ENCODE measurements around the gene SPTBN1. TPM values are rescaled to one million over a fixed set of nuclear protein-coding genes. Genes with fewer than 3 reads are reported as not detected.

SPTBN1 gene
- total and polyA plus RNA-seq, 2 experiments from 2014 or later: 125 to 435 TPM

GRCh38 chr2:54558188-54559005, 102.3 kb downstream of the SPTBN1 start:
- peak overlapping the region; percentile 34 for H3K4me3 ChIP-seq
- DNase-seq (ENCODE audit: low read depth in 1 of 2, low spot score in 1 of 2): peak; percentile 70 to 77
- TF ChIP-seq CTCF (IDR thresholded peaks at IDR 0.05; ENCODE audit: low read depth, low read length): no peak
- no peaks in the 10 kb centered on the region for H3K36me3 ChIP-seq
- H3K27ac ChIP-seq: peak overlapping the region; percentile 91
- H3K27me3 ChIP-seq: no peaks in the 10 kb centered on the region
- no peaks in the 10 kb centered on the region for H3K9me3 ChIP-seq (ENCODE audit: low read depth)
- H3K4me1 ChIP-seq (ENCODE audit: low read depth): peaks cover 59% of the 10 kb centered on the region

GRCh38 chr2:54559006-54559445, 102.9 kb downstream of the SPTBN1 start:
- DNase-seq (ENCODE audit: low read depth in 1 of 2, low spot score in 1 of 2): no peak

GRCh38 chr2:54559593-54560145, 103.5 kb downstream of the SPTBN1 start:
- Histone ChIP-seq H3K36me3 (no peaks in the 10 kb centered on the region), H3K27ac (peak overlapping the region; percentile 91), H3K9me3 (ENCODE audit: low read depth) (no peaks in the 10 kb centered on the region), H3K4me3 (peak overlapping the region; percentile 34), H3K27me3 (no peaks in the 10 kb centered on the region), H3K4me1 (ENCODE audit: low read depth) (peaks cover 70% of the 10 kb centered on the region)
- no peak for TF ChIP-seq CTCF (IDR thresholded peaks at IDR 0.05; ENCODE audit: low read depth, low read length)
- DNase-seq (ENCODE audit: low read depth in 1 of 2, low spot score in 1 of 2): peak in 1 of 2 donors; percentile 88

More at GRCh38 chr2:54559006-54559445, 102.9 kb downstream of the SPTBN1 start:
- Histone ChIP-seq H3K27me3 (no peaks in the 10 kb centered on the region), H3K4me3 (peak overlapping the region; percentile 34), H3K9me3 (ENCODE audit: low read depth) (no peaks in the 10 kb centered on the region), H3K27ac (peak overlapping the region; percentile 91), H3K4me1 (ENCODE audit: low read depth) (peaks cover 64% of the 10 kb centered on the region), H3K36me3 (no peaks in the 10 kb centered on the region)
- no peak for TF ChIP-seq CTCF (IDR thresholded peaks at IDR 0.05; ENCODE audit: low read depth, low read length)

GRCh38 chr2:54560146-54560881, 104.2 kb downstream of the SPTBN1 start:
- Histone ChIP-seq H3K27me3 (no peaks in the 10 kb centered on the region), H3K36me3 (no peaks in the 10 kb centered on the region), H3K4me1 (ENCODE audit: low read depth) (peaks cover 77% of the 10 kb centered on the region), H3K9me3 (ENCODE audit: low read depth) (no peaks in the 10 kb centered on the region), H3K4me3 (peak overlapping the region; percentile 34), H3K27ac (peak overlapping the region; percentile 32)
- no peak for TF ChIP-seq CTCF (IDR thresholded peaks at IDR 0.05; ENCODE audit: low read depth, low read length)
- peak in 1 of 2 donors; percentile 78 for DNase-seq (ENCODE audit: low read depth in 1 of 2, low spot score in 1 of 2)

- no peak for TF ChIP-seq CTCF (IDR thresholded peaks at IDR 0.05; ENCODE audit: low read depth, low read length)
- H3K4me1 ChIP-seq (ENCODE audit: low read depth): peaks cover 82% of the 10 kb centered on the region
- no peaks in the 10 kb centered on the region for H3K27me3 ChIP-seq
- H3K36me3 ChIP-seq: no peaks in the 10 kb centered on the region
- H3K27ac ChIP-seq: no peak overlapping the region
- H3K9me3 ChIP-seq (ENCODE audit: low read depth): no peaks in the 10 kb centered on the region
- peak overlapping the region; percentile 34 for H3K4me3 ChIP-seq
- no peak for DNase-seq (ENCODE audit: low read depth in 1 of 2, low spot score in 1 of 2)
These were observed 104.9 kb downstream of the SPTBN1 start for GRCh38 chr2:54561010-54561409.
